C4-2B (cell line): ENCODE results near the gene AGR2.

Source experiments
- ZFX ChIP-seq: fragments of 450-650 bp; IDR thresholded peaks from 2 replicates; pipeline ENCODE4 v1.6.1; 2017
- TF ChIP-seq, protein P1 (sequence below): fragments of 450-650 bp; conservative IDR thresholded peaks from 2 replicates; pipeline ENCODE4 v1.5.1; 2017; ENCODE audit warnings: mild to moderate bottlenecking

- TF ChIP-seq, protein P1, sequence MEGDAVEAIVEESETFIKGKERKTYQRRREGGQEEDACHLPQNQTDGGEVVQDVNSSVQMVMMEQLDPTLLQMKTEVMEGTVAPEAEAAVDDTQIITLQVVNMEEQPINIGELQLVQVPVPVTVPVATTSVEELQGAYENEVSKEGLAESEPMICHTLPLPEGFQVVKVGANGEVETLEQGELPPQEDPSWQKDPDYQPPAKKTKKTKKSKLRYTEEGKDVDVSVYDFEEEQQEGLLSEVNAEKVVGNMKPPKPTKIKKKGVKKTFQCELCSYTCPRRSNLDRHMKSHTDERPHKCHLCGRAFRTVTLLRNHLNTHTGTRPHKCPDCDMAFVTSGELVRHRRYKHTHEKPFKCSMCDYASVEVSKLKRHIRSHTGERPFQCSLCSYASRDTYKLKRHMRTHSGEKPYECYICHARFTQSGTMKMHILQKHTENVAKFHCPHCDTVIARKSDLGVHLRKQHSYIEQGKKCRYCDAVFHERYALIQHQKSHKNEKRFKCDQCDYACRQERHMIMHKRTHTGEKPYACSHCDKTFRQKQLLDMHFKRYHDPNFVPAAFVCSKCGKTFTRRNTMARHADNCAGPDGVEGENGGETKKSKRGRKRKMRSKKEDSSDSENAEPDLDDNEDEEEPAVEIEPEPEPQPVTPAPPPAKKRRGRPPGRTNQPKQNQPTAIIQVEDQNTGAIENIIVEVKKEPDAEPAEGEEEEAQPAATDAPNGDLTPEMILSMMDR: no peak
- TF ChIP-seq ZFX: no peak
Measured at GRCh38 chr7:16817536-16817935, 12.7 kb upstream of the AGR2 start.
